Measurements from ENCODE around the gene LRRK1.

The LRRK1 gene

DNA sequence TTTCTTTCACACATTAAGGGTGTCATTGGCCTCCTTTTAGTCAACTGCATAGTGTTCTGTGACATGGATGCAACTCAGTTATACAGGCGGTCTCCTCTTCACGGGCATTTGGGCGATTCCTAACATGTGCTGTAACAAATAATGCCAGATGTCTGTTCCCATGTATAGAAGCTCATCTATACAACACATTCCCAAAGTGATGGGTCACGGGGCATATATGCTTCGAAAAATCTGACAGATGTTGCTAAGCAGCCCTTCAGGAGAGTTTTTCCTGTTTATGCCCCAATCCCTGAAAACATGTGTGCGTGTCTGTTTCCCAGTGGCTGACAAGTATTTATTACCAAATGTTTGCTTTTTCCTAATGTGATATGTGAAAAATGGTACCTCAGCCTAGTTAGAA is 25.8 kb downstream of the LRRK1 start:
- Histone ChIP-seq H3K36me3 (ENCODE audit: control insufficient read depth in 1 of 2, insufficient read depth in 2 of 2, low read length in 2 of 2) (peaks cover 0 to 4% of the 10 kb centered on the region in 2 donors), H3K4me3 (ENCODE audit: low read depth in 1 of 2, low read length in 2 of 2) (no peak overlapping the region)

GRCh38 chr15:100947760-100948429 is 28.7 kb downstream of the LRRK1 start:
- Histone ChIP-seq H3K27ac (ENCODE audit: low read depth, low read length) (no peak overlapping the region), H3K4me3 (ENCODE audit: low read depth in 1 of 2, low read length in 2 of 2) (no peak overlapping the region), H3K9ac (ENCODE audit: low read depth in 1 of 2, low read length in 2 of 2) (no peak overlapping the region), H3K4me1 (ENCODE audit: control insufficient read depth in 1 of 2, insufficient read depth in 2 of 2, low read length in 2 of 2) (peaks cover 0 to 3% of the 10 kb centered on the region in 2 donors), H3K36me3 (ENCODE audit: control insufficient read depth in 1 of 2, insufficient read depth in 2 of 2, low read length in 2 of 2) (peaks cover 0 to 4% of the 10 kb centered on the region in 2 donors), H3K27me3 (ENCODE audit: control insufficient read depth in 1 of 2, insufficient read depth in 2 of 2, low read length in 2 of 2) (no peaks in the 10 kb centered on the region), H3K9me3 (ENCODE audit: control insufficient read depth in 1 of 2, low read length in 2 of 2) (no peaks in the 10 kb centered on the region)

More for the DNA sequence above, 25.8 kb downstream of the LRRK1 start:
- no peak overlapping the region for H3K27ac ChIP-seq (ENCODE audit: low read depth, low read length)
- H3K4me1 ChIP-seq (ENCODE audit: control insufficient read depth in 1 of 2, insufficient read depth in 2 of 2, low read length in 2 of 2) = peaks cover 3 to 12% of the 10 kb centered on the region in 2 donors
- H3K9ac ChIP-seq (ENCODE audit: low read depth in 1 of 2, low read length in 2 of 2) = no peak overlapping the region
- H3K9me3 ChIP-seq (ENCODE audit: control insufficient read depth in 1 of 2, low read length in 2 of 2) = no peaks in the 10 kb centered on the region
- no peaks in the 10 kb centered on the region for H3K27me3 ChIP-seq (ENCODE audit: control insufficient read depth in 1 of 2, insufficient read depth in 2 of 2, low read length in 2 of 2)

- Histone ChIP-seq H3K9me3 (ENCODE audit: control insufficient read depth in 1 of 2, low read length in 2 of 2) (no peaks in the 10 kb centered on the region), H3K9ac (ENCODE audit: low read depth in 1 of 2, low read length in 2 of 2) (no peak overlapping the region), H3K27ac (ENCODE audit: low read depth, low read length) (no peak overlapping the region), H3K27me3 (ENCODE audit: control insufficient read depth in 1 of 2, insufficient read depth in 2 of 2, low read length in 2 of 2) (no peaks in the 10 kb centered on the region), H3K4me1 (ENCODE audit: control insufficient read depth in 1 of 2, insufficient read depth in 2 of 2, low read length in 2 of 2) (peaks cover 0 to 3% of the 10 kb centered on the region in 2 donors), H3K4me3 (ENCODE audit: low read depth in 1 of 2, low read length in 2 of 2) (no peak overlapping the region), H3K36me3 (ENCODE audit: control insufficient read depth in 1 of 2, insufficient read depth in 2 of 2, low read length in 2 of 2) (peaks cover 0 to 4% of the 10 kb centered on the region in 2 donors)
Measured at GRCh38 chr15:100948430-100948762, 29.2 kb downstream of the LRRK1 start.

- H3K36me3 ChIP-seq (ENCODE audit: control insufficient read depth in 1 of 2, insufficient read depth in 2 of 2, low read length in 2 of 2) = no peaks in the 10 kb centered on the region
- no peak overlapping the region for H3K27ac ChIP-seq (ENCODE audit: low read depth, low read length)
- H3K9me3 ChIP-seq (ENCODE audit: control insufficient read depth in 1 of 2, low read length in 2 of 2) = no peaks in the 10 kb centered on the region
- H3K4me3 ChIP-seq (ENCODE audit: low read depth in 1 of 2, low read length in 2 of 2) = no peak overlapping the region
- no peaks in the 10 kb centered on the region for H3K27me3 ChIP-seq (ENCODE audit: control insufficient read depth in 1 of 2, insufficient read depth in 2 of 2, low read length in 2 of 2)
- H3K9ac ChIP-seq (ENCODE audit: low read depth in 1 of 2, low read length in 2 of 2) = no peak overlapping the region
- H3K4me1 ChIP-seq (ENCODE audit: control insufficient read depth in 1 of 2, insufficient read depth in 2 of 2, low read length in 2 of 2) = no peaks in the 10 kb centered on the region
Measured at GRCh38 chr15:100949691-100950090, 30.5 kb downstream of the LRRK1 start.

- Histone ChIP-seq H3K9me3 (ENCODE audit: control insufficient read depth in 1 of 2, low read length in 2 of 2) (no peaks in the 10 kb centered on the region), H3K9ac (ENCODE audit: low read depth in 1 of 2, low read length in 2 of 2) (no peak overlapping the region), H3K4me1 (ENCODE audit: control insufficient read depth in 1 of 2, insufficient read depth in 2 of 2, low read length in 2 of 2) (no peaks in the 10 kb centered on the region), H3K27me3 (ENCODE audit: control insufficient read depth in 1 of 2, insufficient read depth in 2 of 2, low read length in 2 of 2) (no peaks in the 10 kb centered on the region), H3K4me3 (ENCODE audit: low read depth in 1 of 2, low read length in 2 of 2) (no peak overlapping the region), H3K27ac (ENCODE audit: low read depth, low read length) (no peak overlapping the region), H3K36me3 (ENCODE audit: control insufficient read depth in 1 of 2, insufficient read depth in 2 of 2, low read length in 2 of 2) (no peaks in the 10 kb centered on the region)
Measured at GRCh38 chr15:100951965-100952364, 32.8 kb downstream of the LRRK1 start.

DNA sequence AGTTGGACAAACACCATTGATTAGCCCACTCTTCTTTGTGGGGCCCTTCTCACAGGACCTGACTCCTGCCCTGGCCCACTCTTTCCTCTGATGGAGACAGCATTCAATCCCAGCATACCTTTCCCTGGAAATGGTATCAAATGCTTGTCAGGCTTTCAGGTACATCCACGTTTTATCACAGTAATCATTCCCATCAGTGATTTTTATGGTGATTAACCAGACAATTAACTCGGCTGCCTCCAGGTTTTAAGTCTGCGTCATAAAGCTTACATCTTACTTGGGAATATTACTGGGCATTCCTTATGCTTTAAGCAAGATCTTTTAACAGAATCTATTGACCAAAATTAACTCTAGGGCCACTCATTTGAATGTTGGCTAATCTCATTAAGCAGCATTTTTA is 33.4 kb downstream of the LRRK1 start:
- no peaks in the 10 kb centered on the region for H3K27me3 ChIP-seq (ENCODE audit: control insufficient read depth in 1 of 2, insufficient read depth in 2 of 2, low read length in 2 of 2)
- no peak overlapping the region for H3K4me3 ChIP-seq (ENCODE audit: low read depth in 1 of 2, low read length in 2 of 2)
- no peak overlapping the region for H3K9ac ChIP-seq (ENCODE audit: low read depth in 1 of 2, low read length in 2 of 2)
- no peak overlapping the region for H3K27ac ChIP-seq (ENCODE audit: low read depth, low read length)
- H3K9me3 ChIP-seq (ENCODE audit: control insufficient read depth in 1 of 2, low read length in 2 of 2) = no peaks in the 10 kb centered on the region
- no peaks in the 10 kb centered on the region for H3K4me1 ChIP-seq (ENCODE audit: control insufficient read depth in 1 of 2, insufficient read depth in 2 of 2, low read length in 2 of 2)
- H3K36me3 ChIP-seq (ENCODE audit: control insufficient read depth in 1 of 2, insufficient read depth in 2 of 2, low read length in 2 of 2) = no peaks in the 10 kb centered on the region

DNA sequence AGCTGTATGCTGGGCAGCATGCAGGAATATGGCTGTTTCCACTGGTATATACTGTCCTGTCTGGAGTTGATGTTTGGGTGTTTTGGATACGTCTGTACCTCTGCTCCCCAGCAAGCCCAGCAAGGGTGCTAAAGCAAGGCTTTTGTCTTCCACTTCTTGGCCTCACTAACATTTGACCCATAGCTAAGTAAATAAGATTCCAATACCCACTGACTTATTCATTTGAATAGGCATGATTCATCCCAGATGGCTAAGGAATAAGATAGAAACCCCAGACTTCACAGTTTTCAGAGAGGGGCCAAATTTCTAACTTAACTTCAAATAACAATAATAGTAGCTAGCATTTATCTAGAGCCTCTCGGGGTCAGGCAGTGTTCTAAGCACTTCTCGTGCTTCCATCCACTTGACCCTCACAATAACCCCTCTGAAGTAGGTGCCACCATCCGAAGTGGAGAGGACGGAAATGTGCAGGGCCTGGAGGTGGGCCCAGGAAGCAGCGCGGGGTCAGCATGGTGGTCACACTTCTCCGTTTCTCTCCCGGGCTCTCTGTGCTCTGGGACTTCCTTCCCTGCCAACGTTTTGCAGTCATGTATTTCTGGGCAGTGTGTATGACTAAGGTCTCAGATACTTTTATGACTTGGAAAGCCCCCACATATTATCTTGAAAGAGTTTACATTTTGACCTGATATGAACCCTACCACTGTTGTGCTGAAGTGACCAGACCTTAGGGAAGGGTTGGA is 39.3 kb downstream of the LRRK1 start:
- Histone ChIP-seq H3K9me3 (ENCODE audit: control insufficient read depth in 1 of 2, low read length in 2 of 2) (no peaks in the 10 kb centered on the region), H3K27me3 (ENCODE audit: control insufficient read depth in 1 of 2, insufficient read depth in 2 of 2, low read length in 2 of 2) (no peaks in the 10 kb centered on the region), H3K4me1 (ENCODE audit: control insufficient read depth in 1 of 2, insufficient read depth in 2 of 2, low read length in 2 of 2) (no peaks in the 10 kb centered on the region), H3K27ac (ENCODE audit: low read depth, low read length) (no peak overlapping the region), H3K4me3 (ENCODE audit: low read depth in 1 of 2, low read length in 2 of 2) (no peak overlapping the region), H3K9ac (ENCODE audit: low read depth in 1 of 2, low read length in 2 of 2) (no peak overlapping the region), H3K36me3 (ENCODE audit: control insufficient read depth in 1 of 2, insufficient read depth in 2 of 2, low read length in 2 of 2) (peaks cover 0 to 4% of the 10 kb centered on the region in 2 donors)

DNA sequence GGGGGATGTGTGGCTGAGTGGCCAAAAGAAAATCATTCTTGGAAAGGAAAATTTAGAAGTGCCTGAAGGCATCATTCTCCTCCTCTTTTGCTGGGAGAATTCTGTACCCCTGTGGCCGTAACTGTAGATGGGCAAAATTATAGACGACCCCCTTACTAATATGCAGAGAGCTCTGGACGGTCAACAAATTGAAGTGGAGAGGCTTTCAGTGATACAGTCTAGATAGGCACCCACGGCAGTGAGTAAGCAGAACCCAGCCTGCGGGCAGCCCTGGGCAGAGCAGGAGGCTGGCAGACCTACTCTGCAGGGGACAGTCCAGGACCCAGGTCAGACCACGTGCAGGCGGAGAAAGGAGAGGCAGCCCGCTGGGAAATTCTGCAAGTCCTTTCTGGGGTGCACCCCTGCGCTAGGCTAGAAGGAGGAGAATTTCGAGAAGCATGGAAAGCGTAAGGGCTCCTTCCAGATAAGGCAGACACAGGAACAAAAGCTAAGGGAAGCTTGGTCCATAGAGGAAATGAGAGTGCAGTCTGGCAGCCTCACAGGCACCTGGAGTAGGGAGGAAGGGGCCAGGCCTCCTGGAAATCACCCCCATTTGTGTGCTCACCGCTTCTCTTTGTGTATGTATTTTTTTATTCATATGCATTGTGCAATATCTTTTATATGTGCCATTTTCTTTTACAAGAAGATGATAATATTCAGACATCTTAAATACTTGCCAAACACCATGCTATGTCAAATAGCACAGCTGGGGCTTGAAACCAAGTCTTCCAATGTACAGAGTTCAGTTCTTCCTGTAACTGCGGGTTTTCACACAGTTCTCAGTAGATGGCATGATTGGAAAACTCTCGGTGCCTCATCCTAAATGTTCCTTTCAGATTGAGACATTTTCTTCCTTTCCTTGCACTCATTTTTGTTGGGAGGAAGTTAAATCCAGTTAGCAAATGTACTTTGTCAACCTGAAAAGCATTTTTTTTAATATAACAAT is 40.2 kb downstream of the LRRK1 start:
- Histone ChIP-seq H3K27ac (ENCODE audit: low read depth, low read length) (no peak overlapping the region), H3K36me3 (ENCODE audit: control insufficient read depth in 1 of 2, insufficient read depth in 2 of 2, low read length in 2 of 2) (peaks cover 0 to 4% of the 10 kb centered on the region in 2 donors), H3K4me1 (ENCODE audit: control insufficient read depth in 1 of 2, insufficient read depth in 2 of 2, low read length in 2 of 2) (no peaks in the 10 kb centered on the region), H3K4me3 (ENCODE audit: low read depth in 1 of 2, low read length in 2 of 2) (no peak overlapping the region), H3K9me3 (ENCODE audit: control insufficient read depth in 1 of 2, low read length in 2 of 2) (no peaks in the 10 kb centered on the region), H3K27me3 (ENCODE audit: control insufficient read depth in 1 of 2, insufficient read depth in 2 of 2, low read length in 2 of 2) (no peaks in the 10 kb centered on the region), H3K9ac (ENCODE audit: low read depth in 1 of 2, low read length in 2 of 2) (no peak overlapping the region)

GRCh38 chr15:100966997-100967396 is 47.8 kb downstream of the LRRK1 start:
- Histone ChIP-seq H3K4me1 (ENCODE audit: control insufficient read depth in 1 of 2, insufficient read depth in 2 of 2, low read length in 2 of 2) (no peaks in the 10 kb centered on the region), H3K27me3 (ENCODE audit: control insufficient read depth in 1 of 2, insufficient read depth in 2 of 2, low read length in 2 of 2) (no peaks in the 10 kb centered on the region), H3K9me3 (ENCODE audit: control insufficient read depth in 1 of 2, low read length in 2 of 2) (no peaks in the 10 kb centered on the region), H3K27ac (ENCODE audit: low read depth, low read length) (no peak overlapping the region), H3K4me3 (ENCODE audit: low read depth in 1 of 2, low read length in 2 of 2) (no peak overlapping the region), H3K36me3 (ENCODE audit: control insufficient read depth in 1 of 2, insufficient read depth in 2 of 2, low read length in 2 of 2) (peaks cover 0 to 4% of the 10 kb centered on the region in 2 donors), H3K9ac (ENCODE audit: low read depth in 1 of 2, low read length in 2 of 2) (no peak overlapping the region)

Measured in duodenal mucosa (tissue), 2 donors.